DMS53 (cell line): ENCODE measurements around the gene ANAPC1.
"Not testable (repeated sequence)": the region's sequence is repeated elsewhere in the genome, so short reads cannot be mapped to it uniquely, and the experiment has no call there.

Source experiments
- DNase-seq: peaks from one replicate; lab custom pipeline; 2025; lab: John Stamatoyannopoulos, UW

The ANAPC1 gene, protein sequence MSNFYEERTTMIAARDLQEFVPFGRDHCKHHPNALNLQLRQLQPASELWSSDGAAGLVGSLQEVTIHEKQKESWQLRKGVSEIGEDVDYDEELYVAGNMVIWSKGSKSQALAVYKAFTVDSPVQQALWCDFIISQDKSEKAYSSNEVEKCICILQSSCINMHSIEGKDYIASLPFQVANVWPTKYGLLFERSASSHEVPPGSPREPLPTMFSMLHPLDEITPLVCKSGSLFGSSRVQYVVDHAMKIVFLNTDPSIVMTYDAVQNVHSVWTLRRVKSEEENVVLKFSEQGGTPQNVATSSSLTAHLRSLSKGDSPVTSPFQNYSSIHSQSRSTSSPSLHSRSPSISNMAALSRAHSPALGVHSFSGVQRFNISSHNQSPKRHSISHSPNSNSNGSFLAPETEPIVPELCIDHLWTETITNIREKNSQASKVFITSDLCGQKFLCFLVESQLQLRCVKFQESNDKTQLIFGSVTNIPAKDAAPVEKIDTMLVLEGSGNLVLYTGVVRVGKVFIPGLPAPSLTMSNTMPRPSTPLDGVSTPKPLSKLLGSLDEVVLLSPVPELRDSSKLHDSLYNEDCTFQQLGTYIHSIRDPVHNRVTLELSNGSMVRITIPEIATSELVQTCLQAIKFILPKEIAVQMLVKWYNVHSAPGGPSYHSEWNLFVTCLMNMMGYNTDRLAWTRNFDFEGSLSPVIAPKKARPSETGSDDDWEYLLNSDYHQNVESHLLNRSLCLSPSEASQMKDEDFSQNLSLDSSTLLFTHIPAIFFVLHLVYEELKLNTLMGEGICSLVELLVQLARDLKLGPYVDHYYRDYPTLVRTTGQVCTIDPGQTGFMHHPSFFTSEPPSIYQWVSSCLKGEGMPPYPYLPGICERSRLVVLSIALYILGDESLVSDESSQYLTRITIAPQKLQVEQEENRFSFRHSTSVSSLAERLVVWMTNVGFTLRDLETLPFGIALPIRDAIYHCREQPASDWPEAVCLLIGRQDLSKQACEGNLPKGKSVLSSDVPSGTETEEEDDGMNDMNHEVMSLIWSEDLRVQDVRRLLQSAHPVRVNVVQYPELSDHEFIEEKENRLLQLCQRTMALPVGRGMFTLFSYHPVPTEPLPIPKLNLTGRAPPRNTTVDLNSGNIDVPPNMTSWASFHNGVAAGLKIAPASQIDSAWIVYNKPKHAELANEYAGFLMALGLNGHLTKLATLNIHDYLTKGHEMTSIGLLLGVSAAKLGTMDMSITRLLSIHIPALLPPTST (N-terminal part only)

GRCh38 chr2:111883661-111884591 lies at the start of gene ANAPC1:
Gene ANAPC1, minus strand, starts transcription at chr2:111884193. Its CDS starts 3,368 bp downstream, at chr2:111880825.
- peak; percentile 96 for DNase-seq

DNA sequence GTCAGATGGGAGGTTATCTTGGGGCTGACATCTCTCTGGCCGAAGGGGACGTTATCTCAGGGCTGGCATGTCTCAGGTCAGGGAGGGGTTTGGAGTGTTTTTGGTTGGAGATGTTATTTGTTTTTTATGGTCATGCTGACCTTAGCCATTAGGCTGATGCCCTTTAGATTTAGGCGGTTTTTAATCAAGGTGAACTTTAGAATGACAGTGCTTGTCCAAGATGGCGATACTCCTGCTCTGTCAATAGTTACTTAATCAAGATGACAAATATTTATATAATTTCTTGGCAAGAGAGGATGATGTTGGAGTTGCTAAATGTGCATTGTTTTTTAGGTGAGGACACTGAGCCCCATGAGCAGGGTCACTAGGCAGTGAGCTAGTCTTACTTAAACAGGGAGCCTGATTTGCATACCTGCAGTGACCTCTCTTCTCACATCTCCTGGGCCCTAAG lies 48.9 kb upstream of the ANAPC1 start:
- no peak for DNase-seq

GRCh38 chr2:111930875-111931274 lies 46.9 kb upstream of the ANAPC1 start:
- DNase-seq: no peak

DNA sequence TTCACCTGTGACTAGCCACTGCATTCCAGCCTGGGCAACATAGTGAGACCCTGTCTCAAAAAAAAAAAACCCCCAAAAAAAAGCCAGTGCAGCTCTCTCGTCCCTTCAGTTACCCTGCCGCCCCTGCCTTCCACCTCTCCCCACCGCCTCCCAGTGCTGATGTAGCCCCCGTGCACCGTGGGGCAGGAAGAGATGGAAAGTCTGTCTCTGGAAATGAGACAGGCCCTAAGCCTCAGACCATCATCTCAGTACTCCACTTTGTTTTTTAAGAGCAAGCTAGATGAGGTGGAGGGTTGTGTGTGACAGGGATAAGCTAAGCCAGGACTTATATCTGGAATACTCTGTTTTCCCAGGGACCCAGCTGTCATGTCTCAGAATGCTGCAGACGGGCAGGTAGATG lies 46.4 kb upstream of the ANAPC1 start:
- no peak for DNase-seq

DNA sequence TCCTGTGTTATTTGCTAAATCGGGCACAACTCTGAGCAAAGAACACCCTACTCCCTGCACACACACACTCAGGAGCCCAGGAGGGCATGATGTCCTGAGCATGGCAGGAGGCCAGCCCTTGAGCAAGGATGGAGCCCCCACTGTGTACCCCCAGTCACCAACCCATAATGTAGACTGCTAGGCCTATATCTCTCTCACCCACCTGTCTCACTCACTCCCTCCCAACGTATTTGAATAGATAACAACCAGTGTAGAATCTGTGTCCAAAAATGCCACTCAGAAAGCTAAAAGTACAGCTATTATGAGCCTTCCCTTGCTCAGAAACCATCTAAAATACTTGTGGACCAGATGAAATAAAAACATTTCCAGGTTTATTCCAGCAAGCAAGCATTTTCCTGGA lies 43.7 kb upstream of the ANAPC1 start:
- no peak for DNase-seq

DNA sequence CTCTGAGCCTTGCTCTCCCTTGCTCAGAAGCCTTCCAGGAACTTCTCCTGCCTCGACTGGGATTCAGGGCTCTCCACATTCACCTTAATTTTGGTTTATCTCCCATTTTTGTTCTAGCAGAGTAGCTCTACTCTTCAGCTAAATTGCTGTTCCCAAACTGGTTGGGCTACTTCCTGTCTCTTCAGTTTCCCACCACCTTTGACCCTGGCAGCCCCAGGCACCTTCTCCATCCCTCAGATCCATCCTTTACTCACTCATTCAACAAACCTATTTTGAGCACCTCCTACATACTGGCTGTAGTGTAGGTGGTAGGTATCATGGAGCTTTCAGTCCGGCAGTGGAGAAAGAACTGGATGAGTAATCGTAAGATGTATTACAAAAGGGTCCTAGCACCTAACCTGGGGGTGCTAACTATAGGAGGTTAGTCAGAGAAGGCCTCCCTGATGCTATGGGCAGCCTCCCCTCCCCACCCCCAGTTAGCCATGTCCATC lies 40.7 kb upstream of the ANAPC1 start:
- DNase-seq: no peak

DNA sequence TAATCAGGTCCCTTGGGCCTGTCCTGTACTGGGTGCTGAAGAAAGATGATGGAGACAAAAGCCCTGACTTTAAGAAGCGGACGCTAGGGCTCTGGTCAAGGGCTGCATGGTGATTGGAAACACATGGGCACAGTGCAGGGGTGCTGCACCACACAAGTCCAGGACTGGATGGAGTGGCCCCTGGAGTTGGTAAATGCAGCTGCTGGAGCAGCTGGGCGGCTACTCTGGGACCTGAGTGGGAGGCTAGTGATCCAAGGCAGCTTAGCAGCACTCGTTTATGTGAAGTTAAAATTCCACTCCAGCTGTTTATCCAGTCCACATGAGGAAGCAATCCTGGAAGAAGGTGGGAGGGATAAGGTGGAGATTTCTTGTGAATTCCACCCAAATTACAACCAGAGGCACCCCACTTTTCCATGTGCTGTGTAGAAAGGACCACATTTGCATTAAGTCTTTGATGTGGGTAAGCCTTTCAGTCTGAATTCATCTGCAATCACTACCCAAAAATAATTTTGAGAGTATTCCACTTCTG lies 39.3 kb upstream of the ANAPC1 start:
- DNase-seq: no peak

GRCh38 chr2:111919794-111920608 lies 36.0 kb upstream of the ANAPC1 start:
- peak; percentile 96 for DNase-seq

DNA sequence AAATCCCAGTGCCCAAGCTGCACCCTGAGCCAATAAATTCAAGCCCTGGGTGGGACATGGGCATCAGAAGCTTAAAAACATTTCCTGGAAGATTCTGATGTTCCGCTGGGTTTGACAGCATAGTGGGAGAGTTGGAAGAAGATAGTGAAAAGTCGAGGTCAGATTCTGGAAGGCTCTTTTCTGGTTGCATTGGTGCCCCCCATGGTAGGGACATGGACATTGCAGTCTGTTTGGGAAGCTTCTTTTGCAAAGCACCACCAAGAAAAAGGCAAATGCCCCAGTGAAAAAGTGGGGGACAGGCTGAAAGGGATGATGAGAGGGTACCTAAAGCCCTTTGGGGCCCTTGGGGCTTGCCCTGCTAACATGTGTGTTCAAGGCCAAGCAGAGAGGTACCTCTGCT lies 35.4 kb upstream of the ANAPC1 start:
- peak; percentile 43 for DNase-seq

- peak; percentile 49 for DNase-seq
Observed at GRCh38 chr2:111918383-111918806, 34.4 kb upstream of the ANAPC1 start.

GRCh38 chr2:111917106-111917505 lies 33.1 kb upstream of the ANAPC1 start:
- no peak for DNase-seq

- DNase-seq: peak; percentile 32
Observed at GRCh38 chr2:111912547-111912946, 28.6 kb upstream of the ANAPC1 start.

DNA sequence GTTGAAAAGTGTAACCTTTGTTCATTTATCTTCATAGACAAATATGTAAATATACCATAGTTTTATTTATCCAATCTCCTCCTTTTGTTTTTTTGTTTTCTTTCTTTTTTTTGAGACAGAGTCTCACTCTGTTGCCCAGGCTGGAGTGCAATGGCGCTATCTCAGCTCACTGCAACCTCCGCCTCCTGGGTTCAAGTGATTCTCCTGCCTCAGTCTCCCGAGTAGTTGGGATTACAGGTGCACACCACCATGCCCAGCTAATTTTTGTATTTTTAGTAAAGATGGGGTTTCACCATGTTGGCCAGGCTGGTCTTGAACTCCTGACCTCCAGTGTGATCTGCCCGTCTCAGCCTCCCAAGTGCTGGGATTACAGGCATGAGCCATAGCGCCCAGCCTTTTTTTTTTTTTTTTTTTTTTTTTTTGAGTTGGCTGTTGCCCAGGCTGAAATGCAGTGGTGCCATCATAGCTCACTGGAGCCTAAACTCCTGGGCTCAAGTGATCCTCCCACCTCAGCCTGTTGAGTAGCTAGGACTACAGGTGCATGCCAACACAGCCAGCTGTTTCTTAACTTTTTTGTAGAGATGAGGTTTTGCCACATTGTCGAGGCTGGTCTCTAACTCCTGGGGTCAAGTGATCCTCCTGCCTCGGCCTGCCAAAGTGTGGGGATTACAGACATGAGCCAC lies 27.4 kb upstream of the ANAPC1 start:
- not testable (repeated sequence) for DNase-seq

DNA sequence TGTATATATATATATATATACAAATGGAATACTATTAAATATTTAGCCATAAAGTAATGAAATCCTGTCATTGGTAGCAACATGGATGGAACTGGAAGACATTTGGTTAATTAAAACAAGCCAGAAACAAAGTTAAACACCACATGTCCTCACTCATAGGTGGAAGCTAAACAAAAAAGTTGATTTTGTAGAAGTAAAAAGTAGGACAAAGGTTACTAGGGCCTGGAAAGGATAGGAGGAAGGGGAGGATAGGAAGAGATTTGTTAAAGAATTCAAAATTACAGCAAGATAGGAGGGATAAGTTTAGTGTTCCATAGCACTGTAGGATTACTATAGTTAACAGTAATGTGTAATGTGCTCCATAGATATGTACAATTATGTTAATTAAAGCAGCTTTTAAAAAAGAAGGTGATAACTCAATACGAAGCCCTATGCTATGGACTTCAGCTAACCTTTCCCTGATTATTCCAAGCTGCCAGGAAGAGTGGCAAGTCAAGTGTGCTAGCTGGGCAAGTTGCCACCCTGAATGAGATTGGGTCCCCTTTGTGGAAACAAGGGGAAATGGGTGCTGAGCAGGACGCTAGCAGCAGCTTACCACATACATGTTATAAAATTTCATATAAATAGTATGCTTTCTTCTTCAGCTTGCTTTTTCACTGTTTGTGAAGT lies 26.8 kb upstream of the ANAPC1 start:
- DNase-seq: no peak

- DNase-seq: not testable (repeated sequence)
Observed at GRCh38 chr2:111909997-111910396, 26.0 kb upstream of the ANAPC1 start.

DNA sequence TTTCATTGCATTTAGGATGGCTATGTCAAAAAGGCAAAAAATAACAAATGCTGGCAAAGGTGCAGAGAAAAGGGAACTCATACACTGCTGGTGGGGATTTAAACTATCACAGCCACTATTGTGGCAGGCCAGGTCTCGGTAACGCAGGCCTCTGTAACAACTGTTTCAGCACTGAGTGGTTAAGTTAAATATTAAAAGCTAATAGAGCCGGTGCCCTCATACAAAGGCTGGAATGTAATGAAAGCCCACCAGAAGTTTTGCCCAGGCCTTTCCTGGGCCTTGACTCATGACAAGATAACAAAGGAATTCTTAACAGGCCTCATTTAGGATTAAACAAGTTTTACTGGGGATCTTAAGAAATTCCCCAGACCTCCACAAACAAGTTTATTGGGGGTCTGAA lies 25.1 kb upstream of the ANAPC1 start:
- DNase-seq: no peak

DNA sequence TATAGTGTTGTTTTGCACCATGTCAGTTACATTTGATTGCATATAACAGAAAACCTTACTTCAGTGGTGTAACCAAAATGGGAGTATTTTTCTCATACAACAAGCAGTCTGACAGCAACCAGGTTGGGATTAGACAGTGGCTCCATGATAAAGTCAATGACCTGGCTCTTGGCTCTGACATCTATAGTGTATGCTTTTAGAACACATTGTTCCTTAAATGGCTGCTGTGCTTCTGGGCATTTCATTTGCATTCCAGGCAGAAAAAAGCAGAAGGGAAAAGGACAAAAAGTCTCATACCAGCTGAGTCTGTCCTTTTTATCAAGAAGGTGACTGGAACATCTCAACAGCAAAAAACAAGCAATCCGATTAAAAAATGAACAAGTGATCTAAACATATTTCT lies 24.6 kb upstream of the ANAPC1 start:
- no peak for DNase-seq

- DNase-seq: no peak
Observed at GRCh38 chr2:111905990-111906735, 22.2 kb upstream of the ANAPC1 start.
